NOMO-1 treated with dmso at 0.1 percent for 144 hours (cell line): Measurements from ENCODE around the gene NFATC2.
A peak's percentile ranks its signal among the peaks of the same experiment; 100 is the strongest.

Source experiments
- DNase-seq: peaks from one replicate; lab custom pipeline; 2025; ENCODE audit not compliant: unreplicated experiment; lab: John Stamatoyannopoulos, UW

NFATC2 gene

DNA sequence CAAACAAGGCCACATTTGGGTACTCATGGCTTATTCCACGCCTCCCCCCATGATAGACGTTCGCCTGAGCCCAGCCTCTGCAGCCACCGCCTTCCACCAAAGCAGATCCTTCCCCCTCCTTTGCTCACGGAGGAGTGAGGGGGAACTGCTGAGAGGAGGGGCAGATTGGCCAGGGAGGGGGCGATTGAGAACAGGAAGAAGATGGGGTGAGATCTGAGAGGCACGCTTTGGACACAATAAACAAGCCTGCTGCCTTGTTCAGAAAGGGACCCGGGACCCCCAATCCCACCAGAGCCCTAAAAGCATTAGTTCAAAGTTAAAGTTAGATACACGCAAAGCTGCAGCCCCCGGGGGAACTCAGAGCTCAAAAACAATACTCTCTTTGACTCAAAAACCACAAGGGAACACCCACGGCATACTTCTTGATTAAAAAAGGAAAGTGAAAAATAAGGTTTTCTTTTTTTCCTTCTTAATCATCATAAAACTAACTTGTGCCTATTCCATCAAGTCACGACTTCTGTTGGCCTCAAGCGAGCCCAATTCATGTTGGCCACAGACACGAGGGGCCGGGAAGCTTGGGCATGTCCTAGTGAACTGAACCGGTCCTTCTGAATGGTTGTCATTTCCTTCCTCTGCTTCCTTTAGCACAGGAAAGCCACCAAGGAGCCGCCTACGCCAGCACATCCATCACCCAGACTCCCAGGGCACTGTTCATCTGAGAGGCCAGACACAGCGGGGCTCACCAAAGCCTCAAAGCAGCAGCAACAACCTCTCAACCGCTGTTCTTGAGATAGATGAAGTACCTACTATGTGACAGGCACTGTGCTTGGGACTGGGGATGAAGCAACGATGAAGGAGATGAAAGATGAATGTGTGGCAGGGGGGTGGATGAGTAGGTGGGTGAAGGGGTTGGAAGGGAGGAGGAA lies 44.7 kb downstream of the NFATC2 start:
- peak; percentile 28 for DNase-seq

- DNase-seq: no peak
Observed at GRCh38 chr20:51496964-51497363, 45.6 kb downstream of the NFATC2 start.

DNA sequence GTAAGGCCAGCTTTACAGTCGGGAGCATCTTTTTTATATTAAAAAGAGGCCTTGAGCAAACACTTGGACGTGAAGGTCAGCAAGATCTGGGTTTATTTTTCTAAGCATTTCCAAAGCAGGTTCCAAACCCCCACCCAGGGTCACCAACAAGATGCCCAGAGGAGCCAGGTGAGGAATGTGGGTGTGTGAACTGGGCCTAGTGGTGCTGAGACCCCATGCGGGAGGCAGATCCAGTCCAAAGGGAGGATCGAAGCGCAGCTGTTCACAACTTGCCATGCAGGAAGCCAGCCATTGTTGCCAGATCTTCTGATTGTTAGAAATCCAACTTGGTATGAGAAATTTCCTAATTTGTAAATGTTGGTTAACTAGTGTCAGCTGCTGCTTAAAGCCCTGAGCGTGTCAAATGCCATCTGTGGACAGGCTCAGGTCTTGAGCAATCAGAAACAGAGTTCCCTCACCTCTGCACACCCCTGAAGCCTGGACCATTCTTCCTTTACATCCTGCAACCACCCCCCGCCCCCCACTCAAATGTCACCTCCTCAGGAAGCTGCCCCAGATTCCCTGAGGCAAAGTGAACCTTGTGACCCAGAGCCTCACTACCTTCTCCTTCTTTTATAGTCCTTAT lies 46.5 kb downstream of the NFATC2 start:
- no peak for DNase-seq

DNA sequence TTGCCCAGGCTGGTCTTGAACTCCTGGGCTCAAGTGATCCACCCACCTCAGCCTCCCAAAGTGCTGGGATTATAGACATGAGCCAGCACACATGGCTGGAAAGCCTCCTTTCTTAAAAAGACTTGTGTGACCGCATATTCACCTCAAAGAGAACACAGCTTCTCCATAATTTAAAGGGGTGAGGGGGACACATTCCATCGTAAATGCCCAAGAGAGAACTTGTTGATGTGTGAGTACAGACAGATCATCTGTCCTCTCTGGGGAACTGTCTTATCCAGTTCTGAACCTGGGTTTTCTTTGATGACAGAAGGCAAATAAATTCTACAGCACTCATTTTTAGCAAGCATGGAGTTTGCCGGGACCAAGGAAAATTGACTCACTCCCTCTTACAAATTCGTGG lies 47.2 kb downstream of the NFATC2 start:
- no peak for DNase-seq

- no peak for DNase-seq
Observed at GRCh38 chr20:51494241-51495110, 48.0 kb downstream of the NFATC2 start.

- no peak for DNase-seq
Observed at GRCh38 chr20:51493346-51493791, 49.1 kb downstream of the NFATC2 start.

DNA sequence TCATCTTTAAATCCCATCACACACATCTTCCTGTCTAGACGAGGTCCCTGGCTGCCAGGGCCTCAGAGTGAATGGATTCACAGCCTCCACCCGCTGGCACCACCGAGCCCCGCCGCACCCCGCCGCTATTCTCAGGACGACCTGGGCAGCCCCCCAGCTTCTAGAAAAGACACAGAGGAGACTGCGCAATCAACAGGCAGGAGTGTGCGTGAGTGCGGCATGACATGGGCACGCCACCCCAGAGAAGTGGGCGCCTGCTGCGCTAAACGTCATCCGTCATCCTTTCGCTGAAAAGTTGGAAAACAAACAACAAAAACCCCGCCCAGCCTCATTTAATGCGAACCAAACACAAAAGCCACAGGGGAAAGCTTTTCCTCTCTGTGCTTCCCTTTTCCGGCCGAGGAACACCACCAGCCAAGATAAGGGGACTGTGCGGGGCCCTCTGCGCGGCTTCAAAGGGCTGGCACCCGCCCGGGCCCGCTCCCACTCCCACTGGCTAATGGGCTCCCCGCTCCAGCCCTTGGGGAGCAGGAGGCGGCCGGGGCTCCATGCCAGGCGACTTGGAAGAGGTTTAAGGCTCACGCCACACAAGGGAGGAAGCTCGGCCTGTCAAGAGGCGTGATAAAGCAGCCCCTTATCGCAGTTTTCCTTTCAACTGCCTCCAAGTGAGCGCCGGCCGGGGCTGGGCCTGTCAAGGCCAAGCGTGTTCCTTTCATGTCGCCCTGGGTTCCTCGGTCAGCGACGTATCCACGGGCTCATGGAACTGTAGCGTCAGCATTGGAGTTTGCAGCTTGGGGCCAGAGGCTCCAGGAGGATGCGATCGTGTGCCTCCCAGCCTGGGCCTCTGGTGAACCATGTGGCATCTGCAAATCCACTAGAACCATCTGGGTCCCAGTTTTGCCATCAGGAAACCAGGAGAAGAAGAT lies 50.1 kb downstream of the NFATC2 start:
- no peak for DNase-seq

- no peak for DNase-seq
Observed at GRCh38 chr20:51491393-51491792, 51.1 kb downstream of the NFATC2 start.

- no peak for DNase-seq
Observed at GRCh38 chr20:51490635-51491034, 51.9 kb downstream of the NFATC2 start.

DNA sequence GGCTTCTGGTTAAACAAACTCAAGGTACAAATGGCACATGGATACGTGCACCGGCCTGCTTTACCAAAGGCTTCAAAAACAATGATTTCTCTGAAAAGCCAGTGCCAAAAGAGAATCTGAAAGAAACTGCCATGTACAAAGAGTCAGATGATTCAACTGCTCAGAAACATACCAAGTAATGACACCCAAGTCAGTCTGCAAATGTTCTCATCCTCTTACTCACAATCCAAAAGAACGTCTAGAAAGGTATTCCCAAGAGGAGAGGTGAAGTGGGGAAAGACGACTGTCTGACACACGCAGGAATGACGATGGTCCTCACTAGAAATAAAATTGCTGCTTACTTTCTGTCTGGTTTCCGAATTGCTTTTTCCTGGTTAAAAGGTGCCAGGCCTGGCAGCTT lies 52.9 kb downstream of the NFATC2 start:
- DNase-seq: no peak

DNA sequence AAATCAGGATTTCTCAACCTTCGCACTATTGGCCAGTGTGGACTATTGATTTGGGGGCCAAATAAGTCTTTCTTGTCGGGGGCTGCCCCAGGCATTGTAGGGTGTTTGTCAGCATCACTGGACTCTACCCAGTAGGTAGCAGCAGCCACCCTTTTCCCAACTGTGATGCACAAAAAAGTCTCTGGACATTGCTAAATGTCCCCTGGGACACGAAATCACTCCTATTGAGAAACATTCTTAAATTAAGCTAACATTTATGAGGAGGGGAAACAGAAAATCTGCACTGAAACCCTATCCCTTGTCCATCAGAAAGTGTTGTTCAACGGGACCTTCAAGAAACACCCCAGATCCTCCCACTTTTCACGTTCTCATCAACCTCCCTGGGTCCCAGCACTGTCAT lies 54.2 kb downstream of the NFATC2 start:
- DNase-seq: no peak

- DNase-seq: no peak
Observed at GRCh38 chr20:51487565-51488268, 54.8 kb downstream of the NFATC2 start.

DNA sequence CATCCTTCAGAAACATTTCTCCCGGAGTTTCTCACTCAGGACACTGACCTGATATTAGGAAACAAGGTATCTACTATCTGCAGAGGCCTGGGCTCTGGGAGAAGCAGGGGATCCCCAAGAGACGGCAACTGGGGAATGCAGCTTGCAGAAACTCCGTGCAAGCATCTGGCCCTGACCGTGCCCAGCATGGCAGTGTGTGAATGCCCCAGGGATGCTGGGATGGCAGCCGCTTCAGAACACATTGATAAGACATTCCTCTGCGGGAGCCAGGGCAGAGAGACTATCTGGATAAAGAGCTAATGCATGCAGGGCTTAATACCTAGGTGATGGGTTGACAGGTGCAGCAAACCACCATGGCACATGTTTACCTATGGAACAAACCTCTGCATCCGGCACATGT lies 55.4 kb downstream of the NFATC2 start:
- no peak for DNase-seq

- no peak for DNase-seq
Observed at GRCh38 chr20:51486197-51487005, 56.1 kb downstream of the NFATC2 start.

DNA sequence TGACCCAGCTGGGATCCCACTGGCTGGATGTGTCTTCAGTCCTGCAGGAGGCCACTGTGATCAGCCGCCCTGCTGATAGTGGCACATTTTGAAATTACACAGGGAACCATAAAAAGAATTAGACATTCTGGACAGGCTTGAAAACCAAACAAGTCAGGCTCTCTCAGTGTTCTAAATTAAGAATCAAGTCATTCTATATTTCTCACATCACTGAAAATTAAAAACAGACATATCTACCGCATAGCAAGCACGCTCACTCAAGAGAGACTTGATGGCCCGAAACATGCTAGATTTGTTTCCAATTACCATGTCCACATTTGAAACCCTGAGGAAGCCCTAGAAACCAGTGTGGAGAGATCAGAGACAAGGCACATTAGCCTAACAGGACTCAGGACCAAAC lies 57.7 kb downstream of the NFATC2 start:
- DNase-seq: no peak

GRCh38 chr20:51484141-51484815 lies 58.2 kb downstream of the NFATC2 start:
- no peak for DNase-seq

- DNase-seq: no peak
Observed at GRCh38 chr20:51482836-51483473, 59.6 kb downstream of the NFATC2 start.
